Endodermal cell (in vitro differentiated cells): ENCODE measurements around the gene LAS1L. TPM values are rescaled to one million over a fixed set of nuclear protein-coding genes. Genes with fewer than 3 reads are reported as not detected.

Source experiments
- DNase-seq: peaks from one replicate; pipeline ENCODE4 v3.0.0-alpha.2; 2017
- H3K27ac ChIP-seq: 2 replicates; pipeline ENCODE4 v1.5.1; 2013; ENCODE audit warnings: mild to moderate bottlenecking, low read depth, low read length, moderate library complexity
- H3K27me3 ChIP-seq: 2 replicates; pipeline ENCODE4 v1.6.1; 2013; ENCODE audit warnings: mild to moderate bottlenecking, low read length, moderate library complexity; ENCODE audit not compliant: insufficient read depth, control insufficient read depth, poor library complexity, severe bottlenecking
- H3K36me3 ChIP-seq: 2 replicates; pipeline ENCODE4 v1.7.0; 2013; ENCODE audit warnings: mild to moderate bottlenecking, low read length, moderate library complexity; ENCODE audit not compliant: control insufficient read depth, insufficient read depth
- H3K4me1 ChIP-seq: one replicate; pipeline ENCODE4 v1.7.0; 2013; ENCODE audit warnings: low read length; ENCODE audit not compliant: control insufficient read depth, insufficient read depth
- H3K4me3 ChIP-seq: 2 replicates; pipeline ENCODE4 v1.5.1; 2013; ENCODE audit warnings: mild to moderate bottlenecking, low read length, moderate library complexity
- H3K9ac ChIP-seq: 2 replicates; pipeline ENCODE4 v1.6.1; 2013; ENCODE audit warnings: mild to moderate bottlenecking, low read length, moderate library complexity; ENCODE audit not compliant: poor library complexity, severe bottlenecking; ENCODE audit errors: extremely low read depth
- H3K9me3 ChIP-seq: 2 replicates; pipeline ENCODE4 v1.6.1; 2013; ENCODE audit warnings: mild to moderate bottlenecking, low read length, moderate library complexity; ENCODE audit not compliant: control insufficient read depth
- H3K27ac Mint-ChIP-seq: 2 replicates; pipeline ENCODE4 v1.8.0; 2020; ENCODE audit warnings: mixed read lengths
- H3K27me3 Mint-ChIP-seq: 2 replicates; pipeline ENCODE4 v1.8.0; 2021; ENCODE audit warnings: mild to moderate bottlenecking, mixed read lengths; ENCODE audit not compliant: insufficient read depth
- H3K36me3 Mint-ChIP-seq: 2 replicates; pipeline ENCODE4 v1.8.0; 2020; ENCODE audit warnings: low read depth, mixed read lengths
- H3K4me1 Mint-ChIP-seq: 2 replicates; pipeline ENCODE4 v1.8.0; 2020; ENCODE audit warnings: mixed read lengths
- H3K4me3 Mint-ChIP-seq: 2 replicates; pipeline ENCODE4 v1.8.0; 2020; ENCODE audit warnings: mild to moderate bottlenecking, moderate library complexity, mixed read lengths
- H3K9me3 Mint-ChIP-seq: 2 replicates; pipeline ENCODE4 v1.8.0; 2020; ENCODE audit warnings: mild to moderate bottlenecking, mixed read lengths
- CTCF ChIP-seq: fragments of 200-600 bp; sonication (generic); conservative IDR thresholded peaks from 2 replicates; pipeline ENCODE4 v1.5.0; 2021; ENCODE audit warnings: antibody characterized with exemption, mild to moderate bottlenecking
- WGBS, 2 experiments: methylation state at CpG; one replicate each; pipeline versions ENCODE4 v1.1.5 to v1.1.7; 2013; ENCODE audit warnings: missing lambda C conversion rate in 2 of 2, mixed read lengths in 1 of 2; ENCODE audit not compliant: insufficient coverage in 1 of 2, insufficient read length in 1 of 2; 5-methylcytosine and 5-hydroxymethylcytosine counted together
- long read RNA-seq, 4 experiments: library from polyadenylated mRNA in 2 of 4; library from RNA in 1 of 4; library from capped mRNA in 1 of 4; stranded (forward) in 3 of 4; unstranded in 1 of 4; transcript quantifications; one replicate each; pipeline ENCODE4 v2.0.0, GENCODE V29; 2020 to 2021; ENCODE audit warnings: inconsistent platforms in 1 of 4
- polyA plus RNA-seq, 2 experiments: library from polyadenylated mRNA; stranded (reverse); fragments of 50-300 nt; gene quantifications; one replicate each; pipeline ENCODE4 v1.2.3, GENCODE V29; 2013
- total RNA-seq, 2 donors: library from RNA; stranded (reverse); fragmentation: NEBNext Ultra II Directional in 1 of 2; extraction: Animal tissue kit (Norgen Biotek cat#: 25700) in 1 of 2; gene quantifications; 2 replicates in 1 of 2; 3 replicates in 1 of 2; pipeline ENCODE4 v1.2.1, GENCODE V29; 2021

LAS1L gene
- 10 to 100 TPM; 55.0 to 56.2 TPM for total RNA-seq
- 45.7 TPM for polyA plus RNA-seq (2013, experiment 1 of 2)
- polyA plus RNA-seq (2013, experiment 2 of 2) = 39.7 TPM
- long read RNA-seq, experiment 1, partial matches to known transcripts = 29 of 33 reads
- long read RNA-seq, experiment 1, other reads (novel, unspliced or antisense) = 4 of 33 reads
- long read RNA-seq, experiment 2, transcript LAS1L-203 (14 exons, 2,439 nt) = minor isoform, 52 of 191 reads
- long read RNA-seq, experiment 2, transcript LAS1L-202 (13 exons, 2,386 nt) = major isoform, 103 of 191 reads
- long read RNA-seq, experiment 2, partial matches to known transcripts = 3 of 191 reads
- long read RNA-seq, experiment 2, other reads (novel, unspliced or antisense) = 32 of 191 reads
- long read RNA-seq, experiment 3, transcript LAS1L-202 (13 exons, 2,386 nt) = major isoform, 351 of 533 reads
- long read RNA-seq, experiment 3, transcript LAS1L-203 (14 exons, 2,439 nt) = minor isoform, 33 of 533 reads
- long read RNA-seq, experiment 3, partial matches to known transcripts = 71 of 533 reads
- long read RNA-seq, experiment 3, other reads (novel, unspliced or antisense) = 77 of 533 reads
- long read RNA-seq, experiment 4, transcript LAS1L-203 (14 exons, 2,439 nt) = minor isoform, 8 of 46 reads
- long read RNA-seq, experiment 4, transcript LAS1L-202 (13 exons, 2,386 nt) = major isoform, 18 of 46 reads
- long read RNA-seq, experiment 4, partial matches to known transcripts = 15 of 46 reads
- long read RNA-seq, experiment 4, other reads (novel, unspliced or antisense) = 5 of 46 reads

GRCh38 chrX:65534450-65535292 lies at the start of gene LAS1L:
Gene LAS1L, minus strand, starts transcription at chrX:65534787. Its CDS starts 72 bp downstream, at chrX:65534715.
- H3K9me3 ChIP-seq = no peaks in the 10 kb centered on the region
- H3K27ac ChIP-seq = no peak within 1 kb of the TSS
- H3K27me3 Mint-ChIP-seq = no peaks in the 10 kb centered on the region
- peak; percentile 96 for DNase-seq
- H3K9ac ChIP-seq = peak within 1 kb of the TSS; percentile 75
- peak within 1 kb of the TSS; percentile 95 for H3K4me3 ChIP-seq
- H3K9me3 Mint-ChIP-seq = peaks cover 49% of the 10 kb centered on the region
- H3K4me1 Mint-ChIP-seq = no peaks in the 10 kb centered on the region
- H3K27ac Mint-ChIP-seq = peak within 1 kb of the TSS; percentile 97
- peaks cover 18% of the 10 kb centered on the region for H3K36me3 ChIP-seq
- H3K4me1 ChIP-seq = no peaks in the 10 kb centered on the region
- no peak for TF ChIP-seq CTCF
- no peaks in the 10 kb centered on the region for H3K27me3 ChIP-seq
- H3K36me3 Mint-ChIP-seq = peaks cover 15% of the 10 kb centered on the region
- WGBS, 2 experiments = 0 to 3% methylated on average over 16 to 49 of the region's 50 CpGs
- H3K4me3 Mint-ChIP-seq = peak within 1 kb of the TSS; percentile 86

DNA sequence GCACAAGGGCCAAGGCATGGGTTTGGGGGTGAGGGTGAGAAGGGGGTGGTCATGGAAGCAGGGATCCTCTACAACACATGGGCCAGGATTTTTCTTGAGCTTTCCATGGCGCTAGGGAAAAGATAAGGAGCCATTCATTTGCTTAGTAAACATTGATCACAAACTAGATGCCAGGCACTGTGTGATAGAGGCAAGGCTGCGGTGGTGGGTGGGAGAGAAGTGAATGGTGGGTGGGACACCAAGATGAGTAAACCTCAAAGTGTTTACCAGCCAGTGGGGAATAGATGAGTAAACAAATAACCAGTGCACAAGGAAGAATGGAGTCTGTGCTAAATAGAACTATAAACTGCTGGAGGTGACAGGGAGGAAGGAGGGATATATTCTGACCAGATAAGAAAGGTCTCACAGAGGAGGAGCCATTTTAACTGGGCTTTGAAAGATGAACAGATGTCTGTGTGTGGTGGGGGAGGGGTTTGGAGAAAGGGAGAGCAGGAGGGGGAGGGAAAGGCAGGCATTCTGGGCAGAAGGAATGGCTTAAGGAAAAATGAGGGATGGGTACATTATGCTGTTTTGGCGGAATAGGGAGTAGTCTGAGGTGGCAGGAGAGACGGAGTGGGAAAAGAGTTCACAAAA lies 48.0 kb upstream of the LAS1L start:
- Histone ChIP-seq H3K9ac (no peak overlapping the region), H3K36me3 (no peaks in the 10 kb centered on the region), H3K4me3 (no peak overlapping the region), H3K9me3 (no peaks in the 10 kb centered on the region), H3K27me3 (no peaks in the 10 kb centered on the region), H3K27ac (no peak overlapping the region), H3K4me1 (no peaks in the 10 kb centered on the region)
- Mint-ChIP-seq H3K27me3 (peaks cover 2% of the 10 kb centered on the region), H3K27ac (peak overlapping the region; percentile 75), H3K4me1 (peaks cover 8% of the 10 kb centered on the region), H3K4me3 (no peak overlapping the region), H3K9me3 (peaks cover 58% of the 10 kb centered on the region), H3K36me3 (no peaks in the 10 kb centered on the region)
- TF ChIP-seq CTCF = no peak
- peak; percentile 47 for DNase-seq
- WGBS, 2 experiments = 20 to 72% methylated on average over 1 to 3 of the region's 4 CpGs
